H1 (cell line): ENCODE data around the gene R3HDM4. TPM values are rescaled to one million over a fixed set of nuclear protein-coding genes. Genes with fewer than 3 reads are reported as not detected.

ENCODE experiments used
- CTCF ChIA-PET: fragments of 300-600 bp; sonication (Branson Sonifier 250); formaldehyde crosslinking; loops from one replicate; lab custom pipeline; 2021; ENCODE audit not compliant: partially characterized antibody; lab: Charles Lee
- POLR2A ChIA-PET: fragments of 300-600 bp; sonication (Branson Sonifier 250); formaldehyde crosslinking; loops from one replicate; lab custom pipeline; 2021; ENCODE audit warnings: inconsistent platforms; ENCODE audit not compliant: partially characterized antibody; lab: Charles Lee
- DNase-seq, 2 experiments: peaks; one replicate each; pipeline versions ENCODE4 v3.0.0 to v3.0.0-alpha.2; 2010 to 2022; ENCODE audit warnings: low spot score in 2 of 2, low read depth in 1 of 2, mixed read lengths in 1 of 2
- FAIRE-seq: peaks from 2 replicates; lab custom pipeline; 2011; peaks lifted over from hg19 to GRCh38; lab: Jason Lieb, UNC
- H2AFZ ChIP-seq: 2 replicates; pipeline ENCODE4 v1.8.1; 2012; ENCODE audit warnings: low read length, inconsistent platforms
- H2AK5ac ChIP-seq: 2 replicates; pipeline ENCODE4 v1.6.1; 2013; ENCODE audit warnings: low read depth, low read length
- H2BK120ac ChIP-seq: replicated peaks from 2 replicates; pipeline ENCODE3; 2013; ENCODE audit warnings: low read depth, low read length, inconsistent platforms
- H2BK12ac ChIP-seq: 2 replicates; pipeline ENCODE4 v1.6.1; 2013; ENCODE audit warnings: low read depth, low read length
- H2BK15ac ChIP-seq: 2 replicates; pipeline ENCODE4 v1.6.1; 2013; ENCODE audit warnings: low read length
- H2BK20ac ChIP-seq: 2 replicates; pipeline ENCODE4 v1.6.1; 2013; ENCODE audit warnings: low read length
- H2BK5ac ChIP-seq: 2 replicates; pipeline ENCODE4 v1.6.1; 2013; ENCODE audit warnings: low read depth, low read length
- H3K14ac ChIP-seq: 2 replicates; pipeline ENCODE4 v1.6.1; 2013; ENCODE audit warnings: inconsistent platforms; ENCODE audit not compliant: insufficient read length
- H3K18ac ChIP-seq: 2 replicates; pipeline ENCODE4 v1.6.1; 2013; ENCODE audit warnings: low read length; ENCODE audit errors: extremely low read depth
- H3K23ac ChIP-seq: 2 replicates; pipeline ENCODE4 v1.6.1; 2013; ENCODE audit warnings: inconsistent platforms; ENCODE audit not compliant: insufficient read length
- H3K23me2 ChIP-seq: 2 replicates; pipeline ENCODE4 v1.6.1; 2013; ENCODE audit warnings: low read depth, low read length
- H3K27ac ChIP-seq: 2 replicates; pipeline ENCODE4 v1.6.1; 2011; ENCODE audit warnings: low read depth, low read length, inconsistent platforms
- H3K27me3 ChIP-seq, 4 experiments: replicated peaks in 1 of 4; 1 replicate in 1 of 4; 2 replicates in 3 of 4; pipeline versions ENCODE4 v1.6.1 to v1.8.1; 2011 to 2013; ENCODE audit warnings: low read length in 3 of 4, mild to moderate bottlenecking in 3 of 4, inconsistent platforms in 2 of 4, mixed read lengths in 2 of 4, moderate library complexity in 1 of 4; ENCODE audit not compliant: control insufficient read depth in 3 of 4, insufficient read depth in 3 of 4; ENCODE audit errors: extremely low read depth in 1 of 4
- H3K36me3 ChIP-seq, 4 experiments: 2 replicates each; pipeline versions ENCODE4 v1.6.1 to v1.8.1; 2011 to 2013; ENCODE audit warnings: mild to moderate bottlenecking in 4 of 4, low read length in 3 of 4, moderate library complexity in 2 of 4, control low read depth in 1 of 4, inconsistent platforms in 1 of 4; ENCODE audit not compliant: insufficient read depth in 4 of 4, control insufficient read depth in 2 of 4
- H3K4ac ChIP-seq: replicated peaks from 2 replicates; pipeline ENCODE3; 2013; ENCODE audit warnings: low read length, low read depth, mixed read lengths, inconsistent platforms; ENCODE audit not compliant: insufficient read length
- H3K4me1 ChIP-seq, 4 experiments: replicated peaks in 1 of 4; 1 replicate in 1 of 4; 2 replicates in 3 of 4; pipeline versions ENCODE4 v1.6.1 to v1.8.1; 2011 to 2013; ENCODE audit warnings: low read length in 3 of 4, inconsistent platforms in 2 of 4, mixed read lengths in 1 of 4; ENCODE audit not compliant: insufficient read depth in 4 of 4, control insufficient read depth in 3 of 4
- H3K4me2 ChIP-seq, 2 experiments: 2 replicates each; pipeline versions ENCODE4 v1.6.1 to v1.8.1; 2011 to 2013; ENCODE audit warnings: low read depth in 2 of 2, low read length in 2 of 2, control low read depth in 1 of 2, inconsistent platforms in 1 of 2, mild to moderate bottlenecking in 1 of 2; ENCODE audit not compliant: insufficient read depth in 1 of 2
- H3K4me3 ChIP-seq, 4 experiments: fragments of 200-600, 300-600 bp in 1 of 4; sonication (generic), shearing (Covaris generic), sonication (Bioruptor Twin) in 1 of 4; 2 replicates each; pipeline versions ENCODE4 v1.5.1 to v1.8.1; 2011 to 2016; ENCODE audit warnings: low read length in 4 of 4, low read depth in 3 of 4, control low read depth in 2 of 4, inconsistent platforms in 2 of 4, mild to moderate bottlenecking in 2 of 4, mixed read lengths in 1 of 4, moderate library complexity in 1 of 4; ENCODE audit not compliant: insufficient read depth in 2 of 4; ENCODE audit errors: extremely low read depth in 1 of 4
- H3K56ac ChIP-seq: replicated peaks from 2 replicates; pipeline ENCODE3; 2013; ENCODE audit warnings: low read depth, mild to moderate bottlenecking, mixed read lengths, low read length, inconsistent platforms; ENCODE audit not compliant: insufficient read length
- H3K79me1 ChIP-seq: 2 replicates; pipeline ENCODE4 v1.6.1; 2013; ENCODE audit warnings: low read depth, low read length, control low read depth
- H3K79me2 ChIP-seq, 2 experiments: 2 replicates each; pipeline versions ENCODE4 v1.6.1 to v1.8.1; 2012 to 2013; ENCODE audit warnings: low read length in 2 of 2, mild to moderate bottlenecking in 2 of 2, inconsistent platforms in 1 of 2; ENCODE audit not compliant: insufficient read depth in 2 of 2, control insufficient read depth in 1 of 2
- H3K9ac ChIP-seq, 4 experiments: replicated peaks in 1 of 4; 1 replicate in 1 of 4; 2 replicates in 3 of 4; pipeline versions ENCODE4 v1.6.1 to v1.8.1; 2011 to 2013; ENCODE audit warnings: low read depth in 3 of 4, low read length in 3 of 4, control low read depth in 2 of 4, mild to moderate bottlenecking in 2 of 4, moderate library complexity in 2 of 4, inconsistent platforms in 1 of 4; ENCODE audit errors: extremely low read depth in 1 of 4
- H3K9me3 ChIP-seq, 2 experiments: 2 replicates each; pipeline versions ENCODE4 v1.6.1 to v1.8.1; 2012 to 2013; ENCODE audit warnings: mild to moderate bottlenecking in 2 of 2, moderate library complexity in 2 of 2, control low read depth in 1 of 2, inconsistent platforms in 1 of 2, low read depth in 1 of 2, low read length in 1 of 2, mixed read lengths in 1 of 2; ENCODE audit not compliant: insufficient read depth in 2 of 2
- H4K20me1 ChIP-seq, 2 experiments: replicated peaks in 1 of 2; 2 replicates each; pipeline versions ENCODE3 to v1.8.1; 2011 to 2013; ENCODE audit warnings: inconsistent platforms in 2 of 2, low read length in 2 of 2, mild to moderate bottlenecking in 1 of 2; ENCODE audit not compliant: insufficient read depth in 2 of 2, control insufficient read depth in 1 of 2
- H4K5ac ChIP-seq: 2 replicates; pipeline ENCODE4 v1.6.1; 2013; ENCODE audit warnings: low read length, low read depth, mixed read lengths, inconsistent platforms; ENCODE audit not compliant: insufficient read length
- H4K8ac ChIP-seq: 2 replicates; pipeline ENCODE4 v1.8.0; 2013; ENCODE audit warnings: mild to moderate bottlenecking, moderate library complexity, low read length, inconsistent platforms; ENCODE audit not compliant: insufficient read depth; ENCODE audit errors: extremely low read depth
- H4K91ac ChIP-seq: replicated peaks from 2 replicates; pipeline ENCODE3; 2013; ENCODE audit warnings: low read length, mixed read lengths, inconsistent platforms; ENCODE audit not compliant: insufficient read length
- CREB1 ChIP-seq: IDR thresholded peaks from 2 replicates; pipeline ENCODE4 v1.6.1; 2012; ENCODE audit warnings: inconsistent platforms
- EZH2 ChIP-seq: fragments of 200-600 bp; sonication (generic); IDR thresholded peaks from 2 replicates; pipeline ENCODE4 v1.7.1; 2012; ENCODE audit warnings: low read depth, mild to moderate bottlenecking, moderate library complexity, low read length, inconsistent platforms; ENCODE audit not compliant: severe bottlenecking
- JUN ChIP-seq: IDR thresholded peaks from 2 replicates; pipeline ENCODE4 v1.6.1; 2011; ENCODE audit warnings: low read depth, mild to moderate bottlenecking, improper control_type of control experiment, low read length
- JUND ChIP-seq: IDR thresholded peaks from 2 replicates; pipeline ENCODE4 v1.6.1; 2011; ENCODE audit warnings: mild to moderate bottlenecking, improper control_type of control experiment, low read length
- PHF8 ChIP-seq: fragments of 200-600 bp; sonication (generic); conservative IDR thresholded peaks from 2 replicates; pipeline ENCODE4 v1.7.1; 2012; ENCODE audit warnings: low read depth, mild to moderate bottlenecking, inconsistent platforms, low read length, moderate library complexity
- RAD21 ChIP-seq, 2 experiments: IDR thresholded peaks in 1 of 2; conservative IDR thresholded peaks in 1 of 2; 2 replicates each; pipeline ENCODE4 v1.6.1; 2011; ENCODE audit warnings: low read depth in 2 of 2, low read length in 2 of 2, improper control_type of control experiment in 1 of 2, inconsistent platforms in 1 of 2, mild to moderate bottlenecking in 1 of 2, moderate library complexity in 1 of 2
- RXRA ChIP-seq: IDR thresholded peaks from 2 replicates; pipeline ENCODE4 v1.6.1; 2011; ENCODE audit warnings: low read depth, mild to moderate bottlenecking, low read length, moderate library complexity; ENCODE audit not compliant: insufficient read depth
- SIRT6 ChIP-seq: IDR thresholded peaks from one replicate; pipeline ENCODE4 v1.7.1; 2012; ENCODE audit warnings: low read length, inconsistent platforms
- TBP ChIP-seq: IDR thresholded peaks from 2 replicates; pipeline ENCODE4 v1.6.1; 2011; ENCODE audit warnings: low read depth, low read length, improper control_type of control experiment
- TCF12 ChIP-seq: IDR thresholded peaks from 2 replicates; pipeline ENCODE4 v1.6.1; 2011; ENCODE audit warnings: low read depth, mild to moderate bottlenecking, low read length
- WGBS, 2 experiments: shearing (Covaris generic) in 1 of 2; methylation state at CpG; one replicate each; pipeline versions ENCODE4 v1.1.6 to v1.1.7; 2013 to 2015; ENCODE audit warnings: low lambda C conversion rate in 2 of 2, mixed read lengths in 2 of 2, inconsistent platforms in 1 of 2, low coverage in 1 of 2, missing lambda C conversion rate in 1 of 2; ENCODE audit not compliant: insufficient replicate concordance in 2 of 2, insufficient coverage in 1 of 2, insufficient read length in 1 of 2; ENCODE audit errors: extremely low coverage in 1 of 2, missing lambda C conversion rate in 1 of 2; 5-methylcytosine and 5-hydroxymethylcytosine counted together
- polyA plus RNA-seq, 7 experiments: library from polyadenylated mRNA; depleted of rRNA in 3 of 7; stranded (reverse) in 5 of 7; unstranded in 2 of 7; fragments of >200 nt in 5 of 7; fragments of 200-250 nt in 2 of 7; gene quantifications; 1 replicate in 5 of 7; 2 replicates in 1 of 7; 4 replicates in 1 of 7; pipeline versions ENCODE4 v1.2.1 to v1.2.3, GENCODE V29; 2011 to 2013; ENCODE audit warnings: missing spikeins in 2 of 7, mixed read lengths in 2 of 7
- total RNA-seq: library from RNA; stranded (reverse); fragmentation: NEBNext Ultra II Directional; extraction: Animal tissue kit (Norgen Biotek cat#: 25700); gene quantifications from 2 replicates; pipeline ENCODE4 v1.2.1, GENCODE V29; 2021
- TF ChIP-seq, protein P1 (sequence below): IDR thresholded peaks from 2 replicates; pipeline ENCODE4 v1.6.1; 2012; ENCODE audit warnings: inconsistent platforms

Gene R3HDM4
- total and polyA plus RNA-seq, 2 of the 8 experiments (the other 6 are each of a cell fraction or from before 2014, with no cell fraction given), result 76.8 to 102 TPM

GRCh38 chr19:960601-960938, 47.6 kb upstream of the R3HDM4 start:
- H3K18ac ChIP-seq, result peak overlapping the region; percentile 48
- H3K4me2 ChIP-seq, result no peak overlapping the region
- H3K79me2 ChIP-seq, result peaks cover 0 to 8% of the 10 kb centered on the region in 2 experiments; a peak in 1 of 4 replicates
- no peak overlapping the region for H2BK20ac ChIP-seq
- 94% methylated on average over 8 of the region's 8 CpGs; no CpG with 5 or more reads in 1 of the 2 experiments for WGBS, 2 experiments
- no peak overlapping the region for H3K4me3 ChIP-seq
- H3K9me3 ChIP-seq, result peaks cover 0 to 3% of the 10 kb centered on the region in 2 experiments; a peak in 1 of 4 replicates
- no peak overlapping the region for H4K5ac ChIP-seq
- no peak for FAIRE-seq
- 0 out of 2 replicates have a peak overlapping the region, but pooled peaks have one; percentile 27 for H2BK12ac ChIP-seq
- no peak overlapping the region for H2BK15ac ChIP-seq
- H3K27me3 ChIP-seq, result no peaks in the 10 kb centered on the region
- no peak overlapping the region for H2AFZ ChIP-seq
- H4K20me1 ChIP-seq, result peaks cover 0 to 3% of the 10 kb centered on the region in 2 experiments
- no peak overlapping the region for H2BK5ac ChIP-seq
- no peak overlapping the region for H2AK5ac ChIP-seq
- H3K36me3 ChIP-seq, result peaks cover 2 to 18% (median 11%) of the 10 kb centered on the region in 4 experiments
- H3K14ac ChIP-seq, result no peak overlapping the region
- H3K23me2 ChIP-seq, result no peaks in the 10 kb centered on the region
- peaks cover 5 to 22% (median 14%) of the 10 kb centered on the region in 4 experiments for H3K4me1 ChIP-seq
- no peak overlapping the region for H4K91ac ChIP-seq
- no peak overlapping the region for H3K27ac ChIP-seq
- POLR2A ChIA-PET, result interaction anchor here (1.0 kb wide), 1 partner anchor 24 kb away, joined by 4 read pairs; no protein-coding TSS in a partner anchor
- no peak overlapping the region for H3K9ac ChIP-seq
- peaks cover 4% of the 10 kb centered on the region; the same call in 1 of the 2 replicates for H3K79me1 ChIP-seq
- no peak overlapping the region for H3K23ac ChIP-seq
- TF ChIP-seq JUN (no peak), TCF12 (no peak), RXRA (no peak), CREB1 (no peak), JUND (no peak), EZH2 (no peak), TBP (no peak), RAD21 (IDR thresholded peaks at IDR 0.05 in 1 of 2, conservative IDR thresholded peaks at IDR 0.05 in 1 of 2; ENCODE audit: low read depth in 2 of 2, low read length in 2 of 2) (no peak), SIRT6 (no peak), PHF8 (no peak)
- TF ChIP-seq, protein P1, sequence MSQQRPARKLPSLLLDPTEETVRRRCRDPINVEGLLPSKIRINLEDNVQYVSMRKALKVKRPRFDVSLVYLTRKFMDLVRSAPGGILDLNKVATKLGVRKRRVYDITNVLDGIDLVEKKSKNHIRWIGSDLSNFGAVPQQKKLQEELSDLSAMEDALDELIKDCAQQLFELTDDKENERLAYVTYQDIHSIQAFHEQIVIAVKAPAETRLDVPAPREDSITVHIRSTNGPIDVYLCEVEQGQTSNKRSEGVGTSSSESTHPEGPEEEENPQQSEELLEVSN, result no peak
- TF ChIP-seq, all 59 proteins: peak for 0
- CTCF ChIA-PET, result interaction anchor here (0.8 to 2.7 kb wide), 4 partner anchors 9 to 22 kb away, joined by 4 to 18 read pairs (median 9); no protein-coding TSS in a partner anchor
- Histone ChIP-seq H4K8ac (peak overlapping the region; percentile 66), H3K4ac (no peak overlapping the region), H2BK120ac (no peak overlapping the region), H3K56ac (no peak overlapping the region)
- DNase-seq, result no peak
